OCI-LY7 (cell line): Measurements from ENCODE around the gene ODC1. TPM values are rescaled to one million over a fixed set of nuclear protein-coding genes. Genes with fewer than 3 reads are reported as not detected.
A peak's percentile ranks its signal among the peaks of the same experiment; 100 is the strongest.

Experiments used
- BruUV-seq: library from RNA; stranded (reverse); fragments of 400-500 nt; replicated peaks from 2 replicates; lab custom pipeline; 2021; lab: Mats Ljungman, UMichigan
- CTCF ChIA-PET: fragments of 300-600 bp; sonication (Branson Sonifier 250); formaldehyde crosslinking; loops from one replicate; lab custom pipeline; 2022; ENCODE audit warnings: antibody characterized with exemption; ENCODE audit not compliant: unreplicated experiment; lab: Charles Lee
- POLR2A ChIA-PET: fragments of 300-600 bp; sonication (Branson Sonifier 250); formaldehyde crosslinking; loops from one replicate; lab custom pipeline; 2022; ENCODE audit warnings: antibody characterized with exemption; lab: Charles Lee
- DNase-seq: peaks from one replicate; pipeline ENCODE4 v3.0.0-alpha.2; 2015; ENCODE audit warnings: low spot score
- H2AFZ ChIP-seq: fragments of 200-600 bp; sonication (generic), shearing (Covaris generic); 2 replicates; pipeline ENCODE4 v1.6.1; 2014; ENCODE audit warnings: mild to moderate bottlenecking, antibody characterized with exemption, low read length, moderate library complexity
- H3K27ac ChIP-seq: fragments of 200-600 bp; sonication (generic); 2 replicates; pipeline ENCODE4 v1.5.1; 2014; ENCODE audit warnings: mixed run types, low read depth, mild to moderate bottlenecking, moderate library complexity, low read length, inconsistent platforms; ENCODE audit not compliant: poor library complexity, severe bottlenecking
- H3K36me3 ChIP-seq: fragments of 200-600 bp; sonication (generic); 2 replicates; pipeline ENCODE4 v1.6.1; 2014; ENCODE audit warnings: mild to moderate bottlenecking, antibody characterized with exemption, low read length, moderate library complexity, mixed read lengths; ENCODE audit not compliant: insufficient read depth
- H3K4me1 ChIP-seq: fragments of 200-600 bp; sonication (generic); 2 replicates; pipeline ENCODE4 v1.5.1; 2014; ENCODE audit warnings: mild to moderate bottlenecking, low read length; ENCODE audit not compliant: insufficient read depth, poor library complexity, severe bottlenecking
- H3K4me2 ChIP-seq: fragments of 200-600 bp; sonication (generic); 2 replicates; pipeline ENCODE4 v1.6.1; 2014; ENCODE audit warnings: mild to moderate bottlenecking, low read length
- H3K4me3 ChIP-seq: fragments of 200-600 bp; sonication (generic); 2 replicates; pipeline ENCODE4 v1.5.1; 2014; ENCODE audit warnings: mild to moderate bottlenecking, low read depth, low read length; ENCODE audit not compliant: poor library complexity, severe bottlenecking
- H3K79me2 ChIP-seq: fragments of 200-600 bp; sonication (generic); 2 replicates; pipeline ENCODE4 v1.6.1; 2016; ENCODE audit warnings: low read depth, mild to moderate bottlenecking, low read length, moderate library complexity, mixed read lengths; ENCODE audit not compliant: insufficient read depth
- H3K9me2 ChIP-seq: fragments of 200-600 bp; sonication (generic); 2 replicates; pipeline ENCODE4 v1.6.1; 2016; ENCODE audit warnings: mild to moderate bottlenecking, low read length, mixed read lengths; ENCODE audit not compliant: insufficient read depth
- H3K9me3 ChIP-seq: fragments of 200-600 bp; sonication (generic); 2 replicates; pipeline ENCODE4 v1.6.1; 2014; ENCODE audit warnings: mild to moderate bottlenecking, mixed run types, low read length, mixed read lengths
- H4K20me1 ChIP-seq: fragments of 200-600 bp; sonication (generic); 2 replicates; pipeline ENCODE4 v1.6.1; 2014; ENCODE audit warnings: mild to moderate bottlenecking, antibody characterized with exemption, low read length, moderate library complexity, mixed read lengths; ENCODE audit not compliant: insufficient read depth
- CTCF ChIP-seq: fragments of 200-600 bp; sonication (generic); conservative IDR thresholded peaks from 2 replicates; pipeline ENCODE4 v1.5.1; 2014; ENCODE audit warnings: mild to moderate bottlenecking, antibody characterized with exemption, low read length, moderate library complexity, mixed read lengths
- EZH2phosphoT487 ChIP-seq: fragments of 200-600 bp; sonication (generic); IDR thresholded peaks from 2 replicates; pipeline ENCODE4 v1.6.1; 2018; ENCODE audit warnings: low read depth, borderline replicate concordance, mild to moderate bottlenecking, mixed run types, antibody characterized with exemption, low read length, moderate library complexity, mixed read lengths
- intact Hi-C: fragments of 100-400 bp; cut with micrococcal nuclease; formaldehyde crosslinking; loops from one replicate; pipeline ENCODE4 v1.10.0; 2022; ENCODE audit not compliant: unreplicated experiment
- total RNA-seq, 2 experiments: library from RNA; depleted of rRNA in 1 of 2; stranded (reverse); fragments of >200 nt in 1 of 2; shearing (Covaris generic) in 1 of 2; gene quantifications; 2 replicates each; pipeline ENCODE4 v1.2.3, GENCODE V29; 2014 to 2022

ODC1 gene
- total RNA-seq, 2 experiments from 2014 or later: 256 to 273 TPM

DNA sequence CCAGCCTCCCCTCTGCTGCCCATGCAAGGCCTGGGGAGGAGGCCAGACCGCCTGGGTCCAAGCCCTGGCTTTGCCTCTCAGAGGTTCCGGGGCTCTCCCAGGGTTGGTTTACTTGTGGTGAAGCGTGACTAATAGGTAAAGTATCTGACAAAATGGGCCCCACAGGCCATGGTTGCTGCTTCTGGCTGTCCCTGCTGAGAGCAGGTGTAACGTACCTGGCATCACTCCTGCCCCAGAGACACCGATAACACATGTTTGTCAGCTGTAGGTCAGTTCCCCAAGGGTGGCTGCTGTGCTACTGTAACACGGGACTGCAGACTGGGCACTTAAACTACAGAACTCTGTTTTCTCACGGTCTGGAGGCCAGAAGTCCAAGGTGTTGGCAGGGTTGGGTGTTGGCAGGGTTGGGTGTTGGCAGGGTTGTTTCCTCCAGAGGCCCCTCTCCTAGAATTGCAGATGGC is 34.1 kb downstream of the ODC1 start:
- no peaks in the 10 kb centered on the region; the same call in 1 of the 2 replicates for H3K36me3 ChIP-seq
- H3K4me1 ChIP-seq: peaks cover 45% of the 10 kb centered on the region
- H3K27ac ChIP-seq: no peak overlapping the region
- ChIA-PET POLR2A (interaction anchor here (0.9 kb wide), 1 partner anchor 329 kb away, joined by 3 read pairs; no protein-coding TSS in a partner anchor), CTCF (no interaction called here)
- intact Hi-C loops: no loop called here
- DNase-seq: no peak
- no peaks in the 10 kb centered on the region for H4K20me1 ChIP-seq
- H3K4me3 ChIP-seq: no peak overlapping the region
- no TSS peak for BruUV-seq
- no peak overlapping the region for H2AFZ ChIP-seq
- H3K4me2 ChIP-seq: no peak overlapping the region
- H3K9me2 ChIP-seq: no peaks in the 10 kb centered on the region
- H3K9me3 ChIP-seq: no peaks in the 10 kb centered on the region
- no peaks in the 10 kb centered on the region for H3K79me2 ChIP-seq
- TF ChIP-seq EZH2phosphoT487 (no peak), CTCF (no peak)

DNA sequence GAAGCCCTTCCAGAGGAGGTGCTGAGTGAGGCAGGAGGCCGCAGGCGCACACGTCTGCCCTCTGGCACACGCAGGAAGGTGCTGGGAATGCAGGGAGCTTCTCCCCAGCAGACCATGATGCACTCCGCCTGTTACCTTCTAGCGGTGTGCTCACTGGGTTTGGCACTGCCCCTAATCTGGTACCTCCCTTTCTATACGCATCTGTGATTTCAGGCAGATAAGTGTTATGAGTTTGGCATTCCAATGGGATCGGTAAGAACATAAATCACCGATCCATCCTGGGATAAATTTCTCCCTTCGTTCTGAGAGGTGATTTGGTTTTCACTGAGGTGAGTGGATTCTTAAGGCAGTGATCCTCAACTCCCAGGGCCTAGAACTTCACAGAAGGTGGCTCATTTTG is 34.6 kb downstream of the ODC1 start:
- no peak for DNase-seq
- POLR2A ChIA-PET: no interaction called here
- H3K4me2 ChIP-seq: no peak overlapping the region
- H2AFZ ChIP-seq: no peak overlapping the region
- no peaks in the 10 kb centered on the region for H3K9me2 ChIP-seq
- no peaks in the 10 kb centered on the region; the same call in 1 of the 2 replicates for H3K36me3 ChIP-seq
- intact Hi-C loops: no loop called here
- CTCF ChIA-PET: no interaction called here
- BruUV-seq: no TSS peak
- H3K79me2 ChIP-seq: no peaks in the 10 kb centered on the region
- no peak overlapping the region for H3K27ac ChIP-seq
- no peak overlapping the region for H3K4me3 ChIP-seq
- H4K20me1 ChIP-seq: no peaks in the 10 kb centered on the region
- H3K9me3 ChIP-seq: no peaks in the 10 kb centered on the region
- TF ChIP-seq CTCF (no peak), EZH2phosphoT487 (no peak)
- H3K4me1 ChIP-seq: peaks cover 50% of the 10 kb centered on the region

- Histone ChIP-seq H3K79me2 (no peaks in the 10 kb centered on the region), H3K4me3 (no peak overlapping the region), H3K4me1 (peaks cover 61% of the 10 kb centered on the region), H3K27ac (no peak overlapping the region), H4K20me1 (no peaks in the 10 kb centered on the region), H3K36me3 (no peaks in the 10 kb centered on the region; the same call in 1 of the 2 replicates), H3K9me3 (no peaks in the 10 kb centered on the region), H2AFZ (peak overlapping the region; percentile 13; the same call in 1 of the 2 replicates), H3K4me2 (no peak overlapping the region), H3K9me2 (no peaks in the 10 kb centered on the region)
- intact Hi-C loops: no loop called here
- TF ChIP-seq EZH2phosphoT487 (no peak), CTCF (no peak)
- no TSS peak for BruUV-seq
- ChIA-PET POLR2A (no interaction called here), CTCF (no interaction called here)
- DNase-seq: peak; percentile 87
Measured at GRCh38 chr2:10412380-10412779, 35.7 kb downstream of the ODC1 start.
